PFSK-1 (cell line): ENCODE data around the gene HMGCS1.

Source experiments
- FOXP2 ChIP-seq: optimal IDR thresholded peaks from 2 replicates; pipeline ENCODE3; 2011; ENCODE audit warnings: borderline replicate concordance, control low read depth, inconsistent platforms; ENCODE audit not compliant: insufficient read depth; ENCODE audit errors: extremely low read length, extremely low read depth
- POLR2AphosphoS5 ChIP-seq: IDR thresholded peaks from 2 replicates; pipeline ENCODE4 v1.6.1; 2012; ENCODE audit warnings: low read depth, mild to moderate bottlenecking, control low read depth, low read length, moderate library complexity
- REST ChIP-seq, 2 experiments: IDR thresholded peaks; 2 replicates each; pipeline versions ENCODE4 v1.6.1 to v1.8.0; 2011 to 2012; ENCODE audit warnings: low read depth in 2 of 2, low read length in 2 of 2, control low read depth in 1 of 2, inconsistent platforms in 1 of 2, mild to moderate bottlenecking in 1 of 2, moderate library complexity in 1 of 2; ENCODE audit not compliant: insufficient read depth in 1 of 2
- TAF1 ChIP-seq: IDR thresholded peaks from 2 replicates; pipeline ENCODE4 v1.6.1; 2012; ENCODE audit warnings: low read length, control low read depth, borderline replicate concordance; ENCODE audit not compliant: insufficient read depth

- TF ChIP-seq REST (IDR thresholded peaks at IDR 0.05; ENCODE audit: insufficient read depth in 1 of 2, low read depth in 2 of 2, low read length in 2 of 2), result no peak
- TF ChIP-seq TAF1, result no peak
- no peak for TF ChIP-seq POLR2AphosphoS5
- no peak for TF ChIP-seq FOXP2
Measured at GRCh38 chr5:43316421-43316820, 3.2 kb upstream of the HMGCS1 start.
